Loucy (cell line): Measurements from ENCODE around the gene DOLK.

Experiments
- EZH2phosphoT487 ChIP-seq: fragments of 200-600 bp; IDR thresholded peaks from 2 replicates; pipeline ENCODE4 v1.6.1; 2018; ENCODE audit warnings: antibody characterized with exemption, mild to moderate bottlenecking, moderate library complexity, borderline replicate concordance
- TF ChIP-seq, protein P1 (sequence below): fragments of 200-600 bp; sonication (generic); conservative IDR thresholded peaks from 2 replicates; pipeline ENCODE4 v1.5.1; 2014; ENCODE audit warnings: mild to moderate bottlenecking, antibody characterized with exemption, low read length

DNA sequence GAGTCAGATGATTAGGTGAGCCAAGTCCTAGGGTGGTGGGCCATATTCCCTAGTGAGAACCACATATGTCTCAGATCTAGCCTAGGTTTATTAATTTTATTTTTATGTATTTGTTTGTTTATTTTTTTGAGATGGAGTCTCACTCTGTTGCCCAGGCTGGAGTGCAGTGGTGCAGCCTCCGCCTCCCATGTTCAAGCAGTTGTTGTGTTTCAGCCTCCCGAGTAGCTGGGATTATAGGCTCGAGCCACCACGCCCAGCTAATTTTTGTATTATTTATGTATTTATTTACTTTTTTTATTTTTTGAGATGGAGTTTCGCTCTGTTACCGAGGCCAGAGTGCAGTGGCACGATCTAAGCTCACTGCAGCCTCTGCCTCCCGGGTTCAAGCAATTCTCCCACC, 36.1 kb upstream of the DOLK start:
- TF ChIP-seq, protein P1, sequence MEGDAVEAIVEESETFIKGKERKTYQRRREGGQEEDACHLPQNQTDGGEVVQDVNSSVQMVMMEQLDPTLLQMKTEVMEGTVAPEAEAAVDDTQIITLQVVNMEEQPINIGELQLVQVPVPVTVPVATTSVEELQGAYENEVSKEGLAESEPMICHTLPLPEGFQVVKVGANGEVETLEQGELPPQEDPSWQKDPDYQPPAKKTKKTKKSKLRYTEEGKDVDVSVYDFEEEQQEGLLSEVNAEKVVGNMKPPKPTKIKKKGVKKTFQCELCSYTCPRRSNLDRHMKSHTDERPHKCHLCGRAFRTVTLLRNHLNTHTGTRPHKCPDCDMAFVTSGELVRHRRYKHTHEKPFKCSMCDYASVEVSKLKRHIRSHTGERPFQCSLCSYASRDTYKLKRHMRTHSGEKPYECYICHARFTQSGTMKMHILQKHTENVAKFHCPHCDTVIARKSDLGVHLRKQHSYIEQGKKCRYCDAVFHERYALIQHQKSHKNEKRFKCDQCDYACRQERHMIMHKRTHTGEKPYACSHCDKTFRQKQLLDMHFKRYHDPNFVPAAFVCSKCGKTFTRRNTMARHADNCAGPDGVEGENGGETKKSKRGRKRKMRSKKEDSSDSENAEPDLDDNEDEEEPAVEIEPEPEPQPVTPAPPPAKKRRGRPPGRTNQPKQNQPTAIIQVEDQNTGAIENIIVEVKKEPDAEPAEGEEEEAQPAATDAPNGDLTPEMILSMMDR: no peak
- TF ChIP-seq EZH2phosphoT487: no peak
